AG04449 (cell line): Measurements from ENCODE around the gene APOO.

Experiments used
- CTCF ChIA-PET: fragments of 350-600 bp; formaldehyde crosslinking; extraction: SDS; loops from one replicate; lab custom pipeline; 2021; ENCODE audit warnings: antibody characterized with exemption; lab: Yijun Ruan, JAX
- POLR2A ChIA-PET: fragments of 400-600, 350-600 bp; formaldehyde crosslinking; extraction: SDS; loops from one replicate; lab custom pipeline; 2020; ENCODE audit warnings: antibody characterized with exemption, inconsistent platforms; lab: Yijun Ruan, JAX
- DNase-seq: peaks from one replicate; pipeline ENCODE4 v3.0.0-alpha.2; 2010; ENCODE audit warnings: low read depth, low spot score
- H3K4me3 ChIP-seq: 2 replicates; pipeline ENCODE4 v1.5.1; 2011; ENCODE audit warnings: low read depth, mild to moderate bottlenecking, control low read depth, low read length
- CTCF ChIP-seq: IDR thresholded peaks from one replicate; pipeline ENCODE4 v1.5.1; 2011; ENCODE audit warnings: mild to moderate bottlenecking, moderate library complexity, low read length, control low read depth, inconsistent platforms; ENCODE audit not compliant: insufficient read depth; ENCODE audit errors: missing control alignments

The APOO gene

GRCh38 chrX:23840674-23841073 is 67.1 kb downstream of the APOO start:
- H3K4me3 ChIP-seq = no peak overlapping the region
- POLR2A ChIA-PET = no interaction called here
- CTCF ChIA-PET = no interaction called here
- no peak for TF ChIP-seq CTCF
- no peak for DNase-seq

GRCh38 chrX:23838953-23839352 is 68.8 kb downstream of the APOO start:
- no peak overlapping the region for H3K4me3 ChIP-seq
- ChIA-PET POLR2A (no interaction called here), CTCF (no interaction called here)
- no peak for TF ChIP-seq CTCF
- DNase-seq = no peak

GRCh38 chrX:23832721-23833120 is 75.0 kb downstream of the APOO start:
- ChIA-PET POLR2A (no interaction called here), CTCF (no interaction called here)
- no peak overlapping the region for H3K4me3 ChIP-seq

GRCh38 chrX:23828881-23829280 is 78.9 kb downstream of the APOO start:
- CTCF ChIA-PET = no interaction called here
- no peak for DNase-seq

More at GRCh38 chrX:23832721-23833120, 75.0 kb downstream of the APOO start:
- DNase-seq = no peak
- TF ChIP-seq CTCF = no peak

GRCh38 chrX:23826653-23827052 is 81.1 kb downstream of the APOO start:
- ChIA-PET POLR2A (no interaction called here), CTCF (no interaction called here)
- no peak for TF ChIP-seq CTCF
- no peak for DNase-seq
- no peak overlapping the region for H3K4me3 ChIP-seq

More at GRCh38 chrX:23828881-23829280, 78.9 kb downstream of the APOO start:
- no peak for TF ChIP-seq CTCF
- POLR2A ChIA-PET = no interaction called here
- no peak overlapping the region for H3K4me3 ChIP-seq

GRCh38 chrX:23826216-23826615 is 81.5 kb downstream of the APOO start:
- H3K4me3 ChIP-seq = no peak overlapping the region
- ChIA-PET POLR2A (no interaction called here), CTCF (no interaction called here)
- DNase-seq = no peak
- no peak for TF ChIP-seq CTCF
